Measurements from ENCODE around the gene HAL. TPM values are rescaled to one million over a fixed set of nuclear protein-coding genes. Genes with fewer than 3 reads are reported as not detected.
A peak's percentile ranks its signal among the peaks of the same experiment; 100 is the strongest.

Gene HAL
- total and polyA plus RNA-seq, 2 of the 13 experiments (the other 11 are each of a cell fraction or from before 2014, with no cell fraction given) = 0.89 to 37.8 TPM

- TF ChIP-seq ZBTB4 (CRISPR knock-in tag; IDR thresholded peaks at IDR 0.05; ENCODE audit: borderline replicate concordance) (no peak), NFIB (CRISPR knock-in tag; IDR thresholded peaks at IDR 0.05; ENCODE audit: borderline replicate concordance) (no peak), ATF6 (CRISPR knock-in tag; conservative IDR thresholded peaks at IDR 0.05) (no peak), HHEX (CRISPR knock-in tag; IDR thresholded peaks at IDR 0.05) (peak; percentile 97), ZNF589 (CRISPR knock-in tag; conservative IDR thresholded peaks at IDR 0.05) (no peak), SMARCC2 (IDR thresholded peaks at IDR 0.05) (0 out of 2 replicates have a peak, but pooled peaks have one; percentile 43), NFIC (IDR thresholded peaks at IDR 0.05; ENCODE audit: low read length) (peak; percentile 96), ZNF746 (CRISPR knock-in tag; IDR thresholded peaks at IDR 0.05) (no peak), BORCS8-MEF2B (CRISPR knock-in tag; IDR thresholded peaks at IDR 0.05) (no peak), ZNF17 (CRISPR knock-in tag; IDR thresholded peaks at IDR 0.05) (no peak), MED8 (CRISPR knock-in tag; IDR thresholded peaks at IDR 0.05; ENCODE audit: insufficient replicate concordance) (no peak), ZNF549 (CRISPR knock-in tag; IDR thresholded peaks at IDR 0.05) (no peak), PCBP2 (optimal IDR thresholded peaks at IDR 0.05; ENCODE audit: low read depth, low read length, poor library complexity, severe bottlenecking) (no peak), FOXA1 (IDR thresholded peaks at IDR 0.05) (peak; percentile 88), FOXA1 (CRISPR knock-in tag; IDR thresholded peaks at IDR 0.05) (peak; percentile 77), MLX (CRISPR knock-in tag; IDR thresholded peaks at IDR 0.05) (peak; percentile 80), E2F1 (CRISPR knock-in tag; IDR thresholded peaks at IDR 0.05) (no peak), KLF6 (CRISPR knock-in tag; IDR thresholded peaks at IDR 0.05) (peak; percentile 85), ZNF512B (CRISPR knock-in tag; IDR thresholded peaks at IDR 0.05; ENCODE audit: borderline replicate concordance) (no peak), IRF2 (CRISPR knock-in tag; IDR thresholded peaks at IDR 0.05) (peak; percentile 78), ZNF749 (CRISPR knock-in tag; IDR thresholded peaks at IDR 0.05; ENCODE audit: borderline replicate concordance) (no peak), TGIF2 (CRISPR knock-in tag; IDR thresholded peaks at IDR 0.05) (peak; percentile 42; the same call in 1 of the 2 replicates), FOSL1 (CRISPR knock-in tag; IDR thresholded peaks at IDR 0.05; ENCODE audit: borderline replicate concordance) (no peak)
Observed at GRCh38 chr12:95974358-95974757, 21.8 kb downstream of the HAL start (continued).
